Kidney (tissue), 14 donors: ENCODE data around the gene TPRG1. TPM values are rescaled to one million over a fixed set of nuclear protein-coding genes. Genes with fewer than 3 reads are reported as not detected.

Source experiments
- DNase-seq, 5 donors: peaks; one replicate each; pipeline ENCODE4 v3.0.0-alpha.2; 2013 to 2020
- FAIRE-seq: peaks from 2 replicates; lab custom pipeline; 2012; peaks lifted over from hg19 to GRCh38; lab: Jason Lieb, UNC
- H3K27ac ChIP-seq, 2 donors: one replicate each; pipeline ENCODE4 v1.7.0; 2013; ENCODE audit warnings: low read depth in 2 of 2, low read length in 2 of 2, inconsistent platforms in 1 of 2
- H3K27me3 ChIP-seq: one replicate; pipeline ENCODE4 v1.7.1; 2013; ENCODE audit warnings: low read length, inconsistent platforms; ENCODE audit not compliant: control insufficient read depth, insufficient read depth
- H3K36me3 ChIP-seq, 3 donors: one replicate each; pipeline versions ENCODE4 v1.7.0 to v1.7.1; 2013; ENCODE audit warnings: low read length in 3 of 3, control low read depth in 1 of 3, inconsistent platforms in 1 of 3; ENCODE audit not compliant: insufficient read depth in 3 of 3, control insufficient read depth in 2 of 3
- H3K4me1 ChIP-seq, 3 donors: one replicate each; pipeline versions ENCODE4 v1.7.0 to v1.7.1; 2013; ENCODE audit warnings: low read length in 3 of 3, inconsistent platforms in 1 of 3, low read depth in 1 of 3; ENCODE audit not compliant: control insufficient read depth in 2 of 3, insufficient read depth in 2 of 3
- H3K4me3 ChIP-seq, 3 donors: one replicate each; pipeline versions ENCODE4 v1.7.0 to v1.8.1; 2013; ENCODE audit warnings: low read length in 3 of 3, control low read depth in 1 of 3, inconsistent platforms in 1 of 3
- H3K9ac ChIP-seq, 3 donors: one replicate each; pipeline versions ENCODE4 v1.7.0 to v1.7.1; 2013; ENCODE audit warnings: low read length in 3 of 3, control low read depth in 1 of 3, inconsistent platforms in 1 of 3
- H3K9me3 ChIP-seq, 3 donors: one replicate each; pipeline versions ENCODE4 v1.7.0 to v1.7.1; 2013; ENCODE audit warnings: low read length in 3 of 3, control low read depth in 1 of 3, inconsistent platforms in 1 of 3; ENCODE audit not compliant: control insufficient read depth in 2 of 3, insufficient read depth in 1 of 3
- CTCF ChIP-seq: IDR thresholded peaks from 3 replicates; pipeline ENCODE4 v1.5.1; 2012; ENCODE audit warnings: mild to moderate bottlenecking, moderate library complexity, borderline replicate concordance; ENCODE audit not compliant: insufficient read depth; ENCODE audit errors: extremely low read depth
- intact Hi-C: fragments of 100-400 bp; cut with DNase I; formaldehyde crosslinking; loops from one replicate; pipeline ENCODE4 v1.11.1; 2022
- polyA plus RNA-seq: library from polyadenylated mRNA; stranded (reverse); fragments of 350-450 nt; fragmentation: Illumina TruSeq; extraction: RNeasy Lipid Tissue Mini Kit (QIAGEN cat#74804); gene quantifications from one replicate; pipeline ENCODE4 v1.2.3, GENCODE V29; 2014; ENCODE audit warnings: low read depth, low replicate concordance; ENCODE audit not compliant: insufficient read depth
- total RNA-seq: library from RNA; stranded (reverse); fragmentation: NEBNext Ultra II Directional; extraction: Animal tissue kit (Norgen Biotek cat#: 25700); gene quantifications from one replicate; pipeline ENCODE4 v1.2.1, GENCODE V29; 2021
- donor health status: control.
- donor health status: control.
- donor health status: control.
- donor health status: control.
- donor health status: control.
- donor health status: DM: yes; HTN: yes; CAD: no.
- donor health status: Normal renal cell carcinoma (clear cell type).

TPRG1 gene
- total and polyA plus RNA-seq, 2 donors from 2014 or later: 0.37 to 2.7 TPM

GRCh38 chr3:189334064-189334920 lies 162.5 kb downstream of the TPRG1 start:
- no peak for TF ChIP-seq CTCF
- intact Hi-C loops: no loop called here
- DNase-seq (no peak), FAIRE-seq (no peak)
- Histone ChIP-seq H3K36me3 (no peaks in the 10 kb centered on the region), H3K27ac (no peak overlapping the region), H3K9ac (no peak overlapping the region), H3K9me3 (no peaks in the 10 kb centered on the region), H3K4me1 (no peaks in the 10 kb centered on the region), H3K4me3 (no peak overlapping the region), H3K27me3 (no peaks in the 10 kb centered on the region)

- intact Hi-C loops: no loop called here
- FAIRE-seq (no peak), DNase-seq (peak in 2 of 5 donors; percentile 40 to 45)
- Histone ChIP-seq H3K4me1 (no peaks in the 10 kb centered on the region), H3K36me3 (no peaks in the 10 kb centered on the region), H3K4me3 (no peak overlapping the region), H3K9me3 (no peaks in the 10 kb centered on the region), H3K27ac (no peak overlapping the region), H3K9ac (no peak overlapping the region), H3K27me3 (no peaks in the 10 kb centered on the region)
- TF ChIP-seq CTCF: no peak
Measured at GRCh38 chr3:189337673-189338091, 165.9 kb downstream of the TPRG1 start.

GRCh38 chr3:189338366-189338765 lies 166.6 kb downstream of the TPRG1 start:
- Histone ChIP-seq H3K9me3 (no peaks in the 10 kb centered on the region), H3K4me3 (no peak overlapping the region), H3K27me3 (no peaks in the 10 kb centered on the region), H3K4me1 (no peaks in the 10 kb centered on the region), H3K27ac (no peak overlapping the region), H3K36me3 (no peaks in the 10 kb centered on the region), H3K9ac (no peak overlapping the region)
- TF ChIP-seq CTCF: no peak
- intact Hi-C loops: no loop called here
- FAIRE-seq (no peak), DNase-seq (no peak)
